Activated naive CD4-positive, alpha-beta T cell treated with anti-CD3 and anti-CD28 coated beads, Interleukin-2, amount 10 ng/mL, durations not matched to agents 5 hours and 36 hours (primary cell): ENCODE measurements around the gene SYT7. TPM values are rescaled to one million over a fixed set of nuclear protein-coding genes. Genes with fewer than 3 reads are reported as not detected.

ENCODE experiments used
- microRNA-seq: library from miRNA; unstranded; fragments of <30 nt; microRNA quantifications from one replicate; pipeline ENCODE4 v1.2.0, GENCODE V29; 2022; ENCODE audit warnings: borderline microRNAs expressed, borderline replicate concordance
- total RNA-seq, 2 experiments: library from RNA; stranded (reverse); gene quantifications; one replicate each; pipeline ENCODE4 v1.2.3, GENCODE V29; 2021

The SYT7 gene, protein sequence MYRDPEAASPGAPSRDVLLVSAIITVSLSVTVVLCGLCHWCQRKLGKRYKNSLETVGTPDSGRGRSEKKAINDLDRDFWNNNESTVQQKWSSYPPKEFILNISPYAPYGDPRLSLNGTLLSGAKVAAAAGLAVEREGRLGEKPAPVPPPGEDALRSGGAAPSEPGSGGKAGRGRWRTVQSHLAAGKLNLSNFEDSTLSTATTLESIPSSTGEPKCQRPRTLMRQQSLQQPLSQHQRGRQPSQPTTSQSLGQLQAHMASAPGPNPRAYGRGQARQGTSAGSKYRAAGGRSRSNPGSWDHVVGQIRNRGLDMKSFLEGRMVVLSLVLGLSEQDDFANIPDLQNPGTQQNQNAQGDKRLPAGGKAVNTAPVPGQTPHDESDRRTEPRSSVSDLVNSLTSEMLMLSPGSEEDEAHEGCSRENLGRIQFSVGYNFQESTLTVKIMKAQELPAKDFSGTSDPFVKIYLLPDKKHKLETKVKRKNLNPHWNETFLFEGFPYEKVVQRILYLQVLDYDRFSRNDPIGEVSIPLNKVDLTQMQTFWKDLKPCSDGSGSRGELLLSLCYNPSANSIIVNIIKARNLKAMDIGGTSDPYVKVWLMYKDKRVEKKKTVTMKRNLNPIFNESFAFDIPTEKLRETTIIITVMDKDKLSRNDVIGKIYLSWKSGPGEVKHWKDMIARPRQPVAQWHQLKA
- total RNA-seq, result not detected

DNA sequence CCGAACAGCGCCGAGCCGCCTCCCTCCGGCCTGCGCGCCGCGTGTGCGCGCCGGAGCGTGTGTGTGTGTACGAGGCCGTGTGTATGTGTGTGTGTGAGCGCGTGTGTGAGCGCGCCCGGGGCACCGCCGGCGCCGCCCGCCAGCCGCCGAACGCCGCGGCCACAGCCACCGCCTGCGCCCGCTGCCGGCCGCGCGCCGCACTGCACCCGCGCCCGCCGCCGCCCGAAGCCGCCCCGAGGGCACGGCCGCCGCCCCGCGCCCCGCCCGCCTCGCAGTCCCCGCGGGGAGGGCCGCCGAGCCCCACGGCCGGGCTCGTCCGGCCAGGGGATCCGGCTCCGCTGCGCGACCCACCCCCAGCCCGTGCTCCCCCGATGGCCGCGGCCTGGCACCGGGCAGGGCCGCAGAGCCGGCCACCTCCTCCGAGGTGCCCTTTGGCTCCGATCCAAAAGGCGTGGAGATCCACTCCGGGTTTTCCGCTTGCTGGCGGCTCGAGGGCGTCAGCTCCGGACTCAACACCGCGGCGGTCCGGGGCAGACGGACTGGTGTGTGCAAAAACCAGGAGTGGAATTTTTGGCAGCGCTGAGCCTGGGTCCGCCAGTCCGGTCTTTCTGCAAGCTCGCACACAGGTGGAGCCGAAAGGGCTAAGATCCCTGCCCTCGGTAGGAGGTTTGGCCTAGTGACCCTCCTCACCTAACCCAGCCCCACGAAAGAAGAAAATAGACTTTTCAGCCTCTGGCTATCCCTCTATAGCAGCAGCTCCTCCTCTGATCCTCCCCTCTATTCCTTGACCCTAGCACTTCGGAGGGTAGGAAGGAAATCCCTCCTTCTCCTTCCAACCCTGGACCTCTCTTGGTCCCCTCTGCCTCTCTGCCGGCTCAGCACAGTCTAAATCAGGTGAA is at the start of gene SYT7:
Gene SYT7 (minus strand): TSS at position 47 of the 899 bp plus-strand sequence. CDS start 256 bp downstream, outside the sequence.

DNA sequence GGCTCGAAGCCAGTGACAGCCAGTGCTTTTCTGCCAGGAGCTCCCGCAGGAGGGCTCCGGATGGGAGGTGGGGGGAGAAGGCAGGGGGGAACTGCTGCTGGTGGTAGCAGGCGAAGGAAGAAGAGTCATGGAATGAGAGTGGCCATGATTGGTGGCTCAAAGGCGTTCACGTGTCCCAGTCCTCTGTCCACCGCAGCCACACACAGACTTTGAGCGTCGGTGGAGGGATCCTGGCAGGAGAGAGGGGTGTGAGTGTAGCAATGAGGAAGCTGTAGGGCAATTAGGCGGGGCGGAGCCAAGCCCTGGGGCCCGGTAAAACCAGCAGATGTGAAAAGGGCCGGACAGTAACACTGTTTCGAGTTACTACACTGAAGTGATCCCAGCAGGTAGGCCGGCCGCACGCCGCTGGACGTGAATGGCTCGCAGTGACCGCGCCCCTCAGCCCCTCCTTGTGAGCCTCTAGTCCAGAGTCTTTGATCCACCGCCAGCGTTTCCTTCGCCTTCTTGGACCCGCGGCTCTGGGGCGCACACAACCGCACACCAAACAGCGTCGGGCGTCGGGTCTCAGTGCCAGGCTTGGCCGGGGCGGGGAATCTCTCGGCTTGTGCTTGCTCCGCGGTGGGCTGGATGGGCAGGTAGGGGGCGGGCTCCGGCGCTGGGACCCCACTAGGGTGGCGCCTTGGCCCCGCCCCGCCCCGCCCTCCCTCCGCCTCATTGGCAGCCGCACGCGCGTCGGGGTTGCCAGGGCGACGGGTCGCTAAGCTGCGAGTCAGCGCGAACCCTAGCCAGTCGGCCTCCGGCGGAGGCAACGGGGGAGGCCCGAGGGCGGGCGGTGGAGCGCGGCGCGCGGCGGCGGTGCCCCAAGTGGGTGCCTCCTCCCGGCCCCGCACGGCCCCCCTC is 72.7 kb downstream of the SYT7 start, which contains the start of gene LRRC10B:
Gene LRRC10B (plus strand): TSS at position 788 of the 900 bp plus-strand sequence. CDS start 250 bp downstream, outside the sequence.

Small RNAs within 50 kb of the gene (microRNA-seq; reads per million reads assigned to microRNA genes)
- not detected for gene MIR4488

Other genes with a start within 250 kb of the SYT7 start
- gene DDB1, start 248.0 kb downstream of the SYT7 start, total RNA-seq, result 100 to 1,000 TPM; 177 to 178 TPM
- gene TKFC, start 247.8 kb downstream of the SYT7 start, total RNA-seq, result 10 to 100 TPM; 41.8 to 42.9 TPM
- gene CYB561A3, start 219.2 kb downstream of the SYT7 start, total RNA-seq, result 10 to 100 TPM; 35.6 to 43.0 TPM
- 10 to 100 TPM; 39.1 to 44.6 TPM for gene TMEM138, start 218.7 kb downstream of the SYT7 start, total RNA-seq
- gene TMEM216, start 188.5 kb downstream of the SYT7 start, total RNA-seq, result 1 to 10 TPM; 6.6 to 8.6 TPM
- gene CPSF7, start 151.1 kb downstream of the SYT7 start, total RNA-seq, result 10 to 100 TPM; 88.1 to 94.0 TPM
- 10 to 100 TPM; 46.4 to 47.5 TPM for gene SDHAF2, start 151.0 kb downstream of the SYT7 start, total RNA-seq
- not detected for gene LRRC10B, start 72.3 kb downstream of the SYT7 start, total RNA-seq
- gene DAGLA, start 99.3 kb upstream of the SYT7 start, total RNA-seq, result under 1 TPM; 0.30 to 0.36 TPM
- gene MYRF, start 171.6 kb upstream of the SYT7 start, total RNA-seq, result 1 to 10 TPM; 1.4 to 1.9 TPM
- gene TMEM258, start 211.5 kb upstream of the SYT7 start, total RNA-seq, result 100 to 1,000 TPM; 164 to 166 TPM
- 10 to 100 TPM; 74.9 to 77.2 TPM for gene FEN1, start 211.8 kb upstream of the SYT7 start, total RNA-seq
- gene FADS1, start 235.9 kb upstream of the SYT7 start, total RNA-seq, result 10 to 100 TPM; 73.7 to 73.8 TPM
- gene FADS2, start 247.2 kb upstream of the SYT7 start, total RNA-seq, result 100 to 1,000 TPM; 250 to 266 TPM